GM18867 (cell line): ENCODE results near the gene EVI5L.

Source experiments
- ATAC-seq: cut with Tn5 transposase; IDR thresholded peaks from one replicate; pipeline ENCODE4 v1.9.1; 2021; ENCODE audit warnings: mild to moderate bottlenecking, moderate library complexity; ENCODE audit not compliant: unreplicated experiment

Gene EVI5L

DNA sequence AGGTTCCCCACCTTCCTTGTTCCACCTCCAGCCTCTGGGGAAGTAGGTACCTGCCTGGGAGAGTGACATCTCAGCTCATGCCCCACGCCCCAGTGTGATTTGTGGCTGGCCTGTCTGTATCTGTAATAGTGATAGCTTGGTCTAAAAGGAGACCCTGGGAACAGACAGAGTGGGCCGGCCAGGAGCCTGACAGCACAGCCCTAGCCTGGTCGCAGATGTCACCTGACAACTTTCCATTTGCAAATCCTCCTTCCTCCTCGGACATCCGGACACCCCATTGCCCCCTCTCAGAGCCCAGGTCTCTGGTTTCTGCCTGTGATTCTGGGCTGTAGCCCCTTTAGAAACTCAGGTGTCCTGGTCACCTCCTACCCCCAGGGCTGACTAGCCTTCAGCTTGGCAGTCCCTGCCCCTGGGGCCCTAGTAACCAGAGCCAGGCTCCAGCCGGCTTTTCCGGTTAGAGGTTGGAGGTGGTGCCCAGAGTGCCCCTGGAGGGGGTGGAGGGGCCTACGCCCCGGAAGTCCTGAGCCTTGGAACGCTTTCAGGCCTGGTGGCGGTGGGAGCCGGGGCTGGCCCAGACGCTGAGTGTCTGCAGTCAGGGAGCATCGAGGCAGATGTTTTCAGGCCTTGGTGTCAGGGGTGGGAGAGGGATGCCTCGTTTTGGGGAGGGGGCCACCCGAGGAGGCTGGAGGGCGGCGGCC is 64.7 kb downstream of the EVI5L start:
- no peak for ATAC-seq

GRCh38 chr19:7895565-7895964 is 65.5 kb downstream of the EVI5L start:
- ATAC-seq, result no peak

DNA sequence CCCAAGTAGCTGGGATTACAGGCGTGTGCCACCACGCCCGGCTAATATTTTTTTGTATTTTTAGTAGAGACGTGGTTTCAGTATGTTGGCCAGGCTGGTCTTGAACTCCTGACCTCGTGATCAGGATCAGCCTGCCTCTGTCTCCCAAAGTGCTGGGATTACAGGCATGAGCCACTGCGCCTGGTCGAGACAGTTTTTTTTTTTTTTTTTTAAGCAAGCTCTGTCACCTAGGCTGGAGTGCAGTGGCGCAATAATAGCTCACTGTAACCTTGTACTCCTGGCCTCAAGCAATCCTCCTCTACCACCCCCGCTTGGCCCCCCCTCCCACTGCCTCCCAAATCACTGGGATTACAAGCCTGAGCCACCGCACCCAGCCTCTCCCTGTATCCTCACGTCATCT is 67.3 kb downstream of the EVI5L start:
- ATAC-seq, result no peak

DNA sequence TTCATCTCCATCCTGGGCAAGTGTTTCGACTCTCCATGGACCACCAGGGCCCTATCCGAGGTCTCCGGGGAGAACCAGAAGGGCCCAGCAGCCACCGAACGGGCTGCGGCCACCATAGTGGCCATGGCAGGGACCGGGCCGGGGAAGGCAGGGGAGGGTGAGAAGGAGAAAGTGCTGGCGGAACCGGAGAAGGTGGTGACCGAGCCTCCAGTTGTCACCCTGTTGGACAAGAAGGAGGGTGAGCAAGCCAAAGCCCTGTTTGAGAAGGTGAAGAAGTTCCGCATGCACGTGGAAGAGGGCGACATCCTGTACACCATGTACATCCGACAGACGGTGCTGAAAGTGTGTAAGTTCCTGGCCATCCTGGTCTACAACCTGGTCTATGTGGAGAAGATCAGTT is 68.9 kb downstream of the EVI5L start:
- ATAC-seq, result no peak

GRCh38 chr19:7899751-7900378 is 69.8 kb downstream of the EVI5L start:
- no peak for ATAC-seq

- ATAC-seq, result no peak
Measured at GRCh38 chr19:7900401-7900870, 70.4 kb downstream of the EVI5L start.

- ATAC-seq, result no peak
Measured at GRCh38 chr19:7900931-7901330, 70.9 kb downstream of the EVI5L start.

GRCh38 chr19:7901337-7901736 is 71.3 kb downstream of the EVI5L start:
- no peak for ATAC-seq

GRCh38 chr19:7902796-7903243 is 72.8 kb downstream of the EVI5L start:
- ATAC-seq, result no peak

DNA sequence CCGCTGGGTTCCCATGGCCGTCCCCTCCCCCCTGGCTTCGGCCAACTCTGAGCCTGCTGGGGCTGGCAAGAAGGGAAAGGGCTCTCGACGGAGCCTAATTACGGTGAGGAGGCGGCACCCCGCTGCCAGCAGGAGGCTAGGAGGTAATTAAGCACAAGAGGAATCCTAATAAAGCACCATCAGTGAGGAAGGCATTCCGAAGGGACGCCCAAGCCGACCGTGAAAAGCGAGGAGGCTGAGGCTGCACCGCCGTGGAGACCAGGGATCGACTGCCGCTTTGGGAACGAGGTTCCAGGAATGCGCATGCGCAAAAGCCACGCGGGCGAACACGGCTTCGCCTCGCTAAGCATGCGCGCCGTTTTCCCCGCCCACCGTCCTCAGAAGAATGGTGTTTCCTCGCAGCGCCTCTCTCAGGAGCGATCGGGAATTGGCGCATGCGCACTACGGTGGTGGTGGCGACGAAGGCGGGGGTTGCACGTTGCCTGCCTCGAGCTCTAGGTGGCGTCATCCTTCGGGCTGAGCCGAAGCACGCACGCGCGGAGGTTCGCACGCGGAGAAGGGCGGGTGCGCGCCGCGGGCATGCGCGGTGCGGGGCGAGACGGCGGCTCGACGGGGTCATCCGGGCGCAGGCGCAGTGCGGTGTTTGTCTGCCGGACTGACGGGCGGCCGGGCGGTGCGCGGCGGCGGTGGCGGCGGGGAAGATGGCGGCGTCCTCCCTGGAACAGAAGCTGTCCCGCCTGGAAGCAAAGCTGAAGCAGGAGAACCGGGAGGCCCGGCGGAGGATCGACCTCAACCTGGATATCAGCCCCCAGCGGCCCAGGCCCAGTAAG is 73.4 kb downstream of the EVI5L start, which contains the start of gene MAP2K7:
Gene MAP2K7 (plus strand): TSS at position 634 of the 830 bp plus-strand sequence. CDS start 68 bp downstream, at position 702.
- peak; percentile 81 for ATAC-seq

DNA sequence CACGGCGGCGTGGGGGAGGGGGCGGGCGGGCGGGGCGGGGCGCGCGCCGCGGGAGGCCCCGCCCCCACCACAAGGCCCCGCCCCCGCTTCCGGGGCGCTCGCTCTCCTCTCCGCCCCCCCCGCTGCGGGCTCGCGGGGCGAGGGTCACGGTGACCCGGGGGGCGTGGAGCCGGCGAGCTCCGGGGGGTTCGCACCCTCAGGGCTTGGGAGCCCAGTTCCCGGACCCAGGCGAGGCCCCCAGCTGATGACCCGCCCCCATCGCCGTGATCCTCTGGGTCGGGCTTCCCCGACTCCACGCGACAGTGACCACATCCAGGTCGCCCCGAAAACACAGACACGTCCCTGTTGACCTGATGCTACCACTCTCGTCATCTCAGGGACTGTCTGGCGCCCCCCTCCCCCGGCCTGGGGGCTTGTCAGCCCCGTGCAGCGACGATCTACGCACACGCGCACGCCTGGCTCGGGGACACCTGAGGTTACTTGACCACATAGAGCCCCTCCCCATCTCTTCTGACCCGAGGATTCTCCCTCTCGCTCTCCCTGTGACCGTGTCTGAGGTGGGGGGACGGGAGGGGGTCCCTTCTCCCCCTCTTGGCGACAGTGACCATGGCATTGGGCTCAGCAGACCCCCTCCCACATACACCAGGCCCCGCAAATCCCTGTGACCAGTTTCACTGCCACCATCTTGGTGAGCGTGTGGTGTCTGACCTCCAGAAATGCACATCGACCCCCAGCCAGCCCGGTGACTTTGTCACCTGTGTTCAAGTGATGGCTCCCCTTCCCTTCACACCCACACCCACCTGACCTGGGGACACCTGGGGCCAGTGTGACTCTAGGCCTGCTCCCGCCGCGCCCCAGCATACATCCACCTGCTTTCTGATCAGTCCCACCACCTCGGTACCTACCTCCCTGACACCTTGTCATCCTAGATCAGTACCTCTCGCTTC is 74.3 kb downstream of the EVI5L start:
- peak; percentile 29 for ATAC-seq

DNA sequence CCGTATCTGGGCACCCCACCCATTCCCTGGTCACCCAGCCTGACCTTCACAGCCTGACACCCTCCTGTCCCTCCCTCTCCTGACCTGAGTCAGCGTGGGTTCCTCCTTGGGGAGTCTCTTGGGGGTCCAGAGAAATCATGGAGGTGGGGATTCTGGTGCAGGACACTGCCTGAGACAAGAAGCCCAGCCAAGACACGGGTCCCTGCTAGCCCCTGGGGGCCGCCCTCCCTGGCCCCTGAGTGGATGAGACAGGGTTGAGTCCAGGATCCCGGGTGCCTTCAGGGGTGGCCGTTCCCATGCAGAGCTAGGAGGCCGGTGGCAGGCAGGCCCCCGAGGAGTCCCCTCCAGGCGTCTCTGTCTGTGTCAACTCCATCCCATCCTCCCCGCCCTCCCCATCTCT is 75.2 kb downstream of the EVI5L start:
- ATAC-seq, result no peak

DNA sequence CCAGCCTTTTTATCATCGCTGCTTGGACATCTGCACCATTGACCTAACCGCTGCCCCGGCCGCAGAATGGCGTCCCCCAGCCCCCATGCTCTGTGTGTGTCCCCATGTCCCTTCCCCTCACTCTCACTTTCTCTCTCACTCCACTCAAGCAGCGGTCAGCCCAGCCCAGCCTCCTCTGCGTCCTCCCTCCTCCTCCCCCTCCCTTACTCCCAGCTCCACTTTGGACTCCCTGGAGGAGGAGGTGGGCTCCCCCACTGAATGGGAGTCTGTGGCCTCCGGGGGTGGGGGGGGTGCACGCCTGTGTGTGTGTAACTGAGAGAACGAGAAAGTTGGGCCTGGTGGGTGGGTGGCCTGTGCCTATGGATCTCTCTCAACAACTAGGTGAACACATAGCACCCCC is 75.8 kb downstream of the EVI5L start:
- no peak for ATAC-seq

DNA sequence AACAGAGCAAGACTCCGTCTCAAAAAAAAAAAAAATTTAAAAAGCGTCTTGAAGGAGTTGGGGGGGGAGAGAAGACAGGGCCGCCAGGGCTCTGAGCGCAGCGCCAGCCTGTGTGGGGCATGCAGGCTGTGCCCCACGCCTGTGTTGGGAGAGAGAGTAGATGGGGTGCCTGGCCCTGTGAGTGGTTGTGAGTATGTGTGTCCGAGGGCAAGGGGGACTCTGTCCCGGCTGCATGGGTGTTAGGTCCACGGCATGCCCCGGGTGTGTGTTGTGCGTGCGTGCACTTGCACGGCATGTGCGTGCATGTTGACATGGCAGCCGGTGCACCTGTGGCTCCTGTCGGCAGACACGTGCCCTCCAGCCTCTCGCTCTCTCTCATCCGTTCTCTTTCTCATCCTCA is 77.1 kb downstream of the EVI5L start:
- no peak for ATAC-seq

DNA sequence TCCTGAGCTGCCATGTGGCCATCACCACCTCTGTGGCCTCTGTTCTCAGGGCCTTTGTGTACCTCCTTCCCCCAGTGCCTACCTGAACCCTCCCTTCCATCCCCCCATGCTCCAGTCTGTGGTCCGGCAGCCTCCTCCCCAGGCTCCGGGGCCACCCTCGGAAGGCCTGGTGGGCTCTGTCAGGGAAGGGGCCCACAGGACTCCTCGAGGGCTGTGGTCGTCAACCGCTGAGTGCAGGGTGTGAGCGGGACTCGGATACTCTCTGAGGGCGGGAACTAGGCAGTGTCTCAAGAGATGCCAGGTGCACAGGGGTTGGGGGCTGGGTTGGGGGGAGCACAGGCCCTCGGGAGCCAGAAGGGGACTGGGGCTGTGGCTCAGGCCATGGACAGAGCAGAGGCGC is 77.5 kb downstream of the EVI5L start:
- no peak for ATAC-seq

GRCh38 chr19:7908078-7908699 is 78.2 kb downstream of the EVI5L start:
- no peak for ATAC-seq

- no peak for ATAC-seq
Measured at GRCh38 chr19:7908742-7909461, 78.9 kb downstream of the EVI5L start.

- ATAC-seq, result no peak
Measured at GRCh38 chr19:7909471-7910067, 79.6 kb downstream of the EVI5L start.
